GM19328 (cell line): Measurements from ENCODE around the gene BSDC1.
"Not testable (repeated sequence)": the region's sequence is repeated elsewhere in the genome, so short reads cannot be mapped to it uniquely, and the experiment has no call there.

Source experiments
- ATAC-seq: cut with Tn5 transposase; IDR thresholded peaks from one replicate; pipeline ENCODE4 v1.9.1; 2021; ENCODE audit warnings: mild to moderate bottlenecking, moderate library complexity; ENCODE audit not compliant: unreplicated experiment

BSDC1 gene, protein sequence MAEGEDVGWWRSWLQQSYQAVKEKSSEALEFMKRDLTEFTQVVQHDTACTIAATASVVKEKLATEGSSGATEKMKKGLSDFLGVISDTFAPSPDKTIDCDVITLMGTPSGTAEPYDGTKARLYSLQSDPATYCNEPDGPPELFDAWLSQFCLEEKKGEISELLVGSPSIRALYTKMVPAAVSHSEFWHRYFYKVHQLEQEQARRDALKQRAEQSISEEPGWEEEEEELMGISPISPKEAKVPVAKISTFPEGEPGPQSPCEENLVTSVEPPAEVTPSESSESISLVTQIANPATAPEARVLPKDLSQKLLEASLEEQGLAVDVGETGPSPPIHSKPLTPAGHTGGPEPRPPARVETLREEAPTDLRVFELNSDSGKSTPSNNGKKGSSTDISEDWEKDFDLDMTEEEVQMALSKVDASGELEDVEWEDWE

DNA sequence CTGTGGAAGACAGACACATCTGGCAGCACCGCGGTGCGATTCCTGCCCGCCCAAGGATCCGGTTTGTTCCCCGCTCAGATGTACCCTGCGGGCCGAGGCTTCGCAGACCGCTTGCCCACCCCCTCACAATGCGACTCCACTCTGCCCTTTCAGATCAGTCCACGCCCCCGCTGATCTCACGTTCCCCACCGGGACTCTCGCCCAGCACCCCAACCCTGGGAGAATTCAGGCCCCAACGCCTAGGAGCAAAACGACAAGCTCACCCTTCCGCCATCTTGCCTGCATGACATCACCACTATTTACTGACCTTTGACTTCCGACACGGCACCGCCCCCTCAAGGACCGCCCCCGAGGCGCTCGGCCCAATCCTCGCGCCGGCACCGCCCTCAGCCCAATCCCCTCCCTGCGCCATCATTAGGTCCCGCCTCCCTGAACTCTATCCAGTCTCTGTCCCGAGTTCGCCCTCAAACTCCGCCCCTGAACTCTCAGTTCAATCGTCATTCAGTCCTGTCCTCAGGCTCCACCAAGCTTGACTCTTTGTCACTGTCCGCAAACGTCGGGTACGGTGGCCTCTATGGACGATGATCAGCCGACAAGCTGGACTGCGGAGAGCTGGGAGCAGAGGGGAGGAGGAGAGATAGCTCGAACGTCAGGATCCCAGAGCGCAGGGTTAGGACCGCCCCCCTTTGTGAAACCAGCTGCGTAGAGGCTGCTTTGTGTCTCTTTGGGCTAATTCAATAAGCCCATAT, at the start of gene BSDC1:
Gene BSDC1 (minus strand): TSS at position 301 of the 749 bp plus-strand sequence. CDS start 27 bp downstream, at position 274.
- peak; percentile 98 for ATAC-seq

GRCh38 chr1:32441467-32441866, 47.2 kb upstream of the BSDC1 start:
- not testable (repeated sequence) for ATAC-seq

DNA sequence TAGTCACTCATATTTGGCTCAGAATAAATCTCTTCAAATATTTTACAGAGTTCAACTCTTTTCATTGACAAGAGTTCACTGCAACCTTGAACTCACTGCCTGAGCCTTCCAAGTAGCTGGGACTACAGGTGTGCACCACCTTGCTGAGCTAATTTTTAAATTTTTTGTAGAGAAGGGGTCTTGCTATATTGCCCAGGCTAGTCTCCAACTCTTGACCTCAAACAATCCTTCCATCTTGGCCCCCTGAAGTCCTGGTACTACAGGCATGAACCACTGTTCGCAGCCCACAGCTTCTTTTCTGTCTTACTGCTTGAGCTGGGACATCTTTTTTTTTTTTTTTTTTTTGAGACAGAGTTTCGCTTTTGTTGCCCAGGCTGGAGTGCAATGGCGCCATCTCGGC, 44.5 kb upstream of the BSDC1 start:
- not testable (repeated sequence) for ATAC-seq

- ATAC-seq: no peak
Measured at GRCh38 chr1:32438136-32438535, 43.9 kb upstream of the BSDC1 start.

GRCh38 chr1:32431736-32432400, 37.6 kb upstream of the BSDC1 start:
- no peak for ATAC-seq

DNA sequence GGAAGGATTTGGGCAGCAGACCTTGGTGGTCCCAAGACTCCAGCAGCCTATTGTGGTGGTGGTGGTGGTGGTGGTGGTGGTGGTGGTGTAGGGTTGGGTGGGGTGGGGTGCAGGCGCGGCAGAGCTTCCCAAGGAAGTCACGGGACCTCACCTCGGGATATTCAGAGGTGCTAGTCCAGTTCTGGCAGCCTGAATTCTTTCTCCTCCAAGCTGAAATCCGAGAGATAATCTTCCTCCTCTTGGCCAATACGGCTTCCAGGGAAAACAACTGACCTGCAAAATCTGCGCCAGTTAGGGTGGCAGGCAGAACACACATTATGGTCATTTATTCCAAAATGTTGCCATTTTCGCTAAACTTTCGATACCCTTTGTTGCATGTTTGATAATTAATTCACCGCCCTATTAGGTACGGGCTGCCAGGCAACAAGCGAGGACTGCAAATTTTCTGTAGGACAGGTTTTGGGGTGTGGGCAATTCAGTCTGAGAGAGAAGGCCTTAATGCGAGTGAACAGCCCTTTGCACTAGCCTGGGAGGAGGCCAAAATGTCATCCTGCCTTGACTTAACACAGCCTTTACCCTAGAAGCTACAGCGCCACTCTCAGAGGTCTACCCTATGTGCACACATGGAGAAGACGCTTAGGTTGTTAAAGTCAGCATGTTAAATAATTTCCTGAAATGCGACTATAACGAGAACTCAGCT, 33.2 kb upstream of the BSDC1 start:
- ATAC-seq: no peak

DNA sequence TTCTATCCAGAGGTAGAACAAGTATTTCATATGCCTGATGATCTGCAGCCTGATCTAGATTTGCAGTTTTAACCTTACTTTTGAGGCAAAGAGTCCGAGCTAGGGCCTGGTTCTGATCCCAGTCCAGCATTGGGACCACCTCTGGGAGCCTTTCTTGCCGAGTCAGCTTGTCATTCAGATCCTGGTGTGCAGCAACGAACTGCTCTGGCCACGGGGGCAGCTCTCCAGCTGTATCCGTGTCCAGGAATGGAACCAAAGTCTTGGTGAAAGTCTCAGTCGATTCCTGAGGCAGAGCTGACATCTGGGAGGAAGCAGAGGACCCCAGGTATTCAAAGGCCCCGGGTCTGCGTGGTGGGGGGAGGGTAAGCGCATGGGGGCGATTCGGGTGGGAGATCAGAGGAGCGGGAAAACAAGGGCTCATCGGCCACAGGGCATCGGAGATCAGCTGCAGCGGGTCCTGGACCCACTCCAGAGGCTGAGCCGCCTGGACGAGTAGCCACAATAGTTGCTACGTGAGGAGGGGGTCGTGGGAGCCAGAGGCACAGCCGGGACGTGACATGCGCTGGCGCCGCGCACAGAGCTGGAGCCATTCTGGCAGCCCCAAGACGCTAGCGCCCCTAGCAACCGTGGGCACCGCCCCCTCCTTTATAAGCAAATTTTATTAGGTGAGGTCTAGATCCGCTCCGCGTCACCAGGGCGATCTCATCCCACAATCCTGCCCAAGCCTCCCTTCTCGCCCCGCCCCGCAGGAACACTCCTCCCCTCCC, 32.4 kb upstream of the BSDC1 start:
- ATAC-seq: no peak

DNA sequence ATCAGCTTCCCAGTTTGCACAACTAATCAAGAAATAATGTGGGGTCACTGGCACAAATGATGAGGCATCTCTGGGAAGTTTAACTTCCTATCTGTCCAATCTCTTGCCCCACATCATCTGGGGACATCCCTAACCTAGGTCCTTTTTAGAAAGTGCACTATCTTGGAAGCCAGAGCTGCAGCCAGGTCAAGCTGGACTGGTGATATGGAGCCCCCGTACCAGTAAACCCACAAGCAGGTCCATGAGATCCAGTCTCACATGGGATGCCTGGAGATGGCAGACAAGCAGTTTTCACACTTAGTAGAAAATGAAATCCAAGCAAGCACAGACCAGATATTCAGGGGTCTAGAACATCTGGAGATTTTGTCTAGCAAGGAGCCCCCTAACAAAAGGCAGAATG, 27.5 kb upstream of the BSDC1 start:
- ATAC-seq: no peak

- no peak for ATAC-seq
Measured at GRCh38 chr1:32414186-32414886, 20.1 kb upstream of the BSDC1 start.

DNA sequence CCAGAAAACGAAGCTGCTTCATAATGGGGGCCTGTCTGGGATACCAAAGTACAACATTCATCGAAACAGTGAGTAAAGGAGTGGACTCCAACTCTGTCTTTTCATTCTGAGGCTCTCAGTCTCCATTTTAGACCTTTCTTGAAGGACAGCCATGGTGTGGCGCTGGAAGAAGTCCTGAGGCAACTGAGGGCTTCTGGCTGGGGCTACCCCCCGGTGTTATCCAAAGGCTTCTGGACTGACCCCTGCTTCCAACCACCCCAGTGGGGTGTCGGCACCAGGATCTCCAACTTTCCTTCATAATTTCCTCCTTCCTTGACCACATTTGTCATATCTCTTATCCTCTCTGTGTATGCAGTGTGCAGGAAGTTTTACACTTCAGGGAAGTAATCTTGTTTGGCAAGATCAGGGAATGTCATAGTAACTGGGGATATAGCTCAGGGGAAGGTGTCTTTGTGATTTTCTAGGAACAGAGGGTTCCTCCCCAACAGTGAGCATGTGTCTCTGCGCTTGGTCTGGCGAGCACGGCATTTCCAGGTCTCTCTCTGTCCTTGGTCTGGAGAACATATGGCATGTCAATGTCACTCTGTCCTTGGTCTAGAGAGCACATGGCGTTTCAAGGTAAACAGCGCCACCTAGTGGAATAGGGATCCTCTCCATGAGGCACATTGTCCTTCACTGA, 19.4 kb upstream of the BSDC1 start:
- ATAC-seq: no peak

DNA sequence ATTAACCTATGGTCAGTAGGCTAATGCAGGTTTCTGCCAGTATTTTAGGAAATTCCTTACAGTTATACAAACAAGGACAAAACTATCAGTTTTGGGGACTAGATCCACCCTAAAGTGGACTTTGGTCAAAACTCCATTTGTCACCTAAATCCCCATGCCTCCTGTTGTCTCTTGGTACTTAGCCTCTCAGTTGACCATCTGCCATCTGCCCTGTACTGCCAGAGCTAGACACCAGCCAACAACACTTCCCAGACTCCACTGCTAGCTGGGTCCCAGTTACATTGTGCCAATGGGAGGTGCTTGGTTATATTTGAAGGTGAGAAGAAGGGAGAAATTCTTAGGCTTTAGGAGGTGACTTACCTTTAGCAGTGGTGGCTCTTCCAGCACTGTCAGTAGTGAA, 17.0 kb upstream of the BSDC1 start:
- no peak for ATAC-seq

- no peak for ATAC-seq
Measured at GRCh38 chr1:32406629-32407111, 12.4 kb upstream of the BSDC1 start.

GRCh38 chr1:32405672-32406467, 11.6 kb upstream of the BSDC1 start:
- ATAC-seq: no peak

- no peak for ATAC-seq
Measured at GRCh38 chr1:32404946-32405345, 10.7 kb upstream of the BSDC1 start.

DNA sequence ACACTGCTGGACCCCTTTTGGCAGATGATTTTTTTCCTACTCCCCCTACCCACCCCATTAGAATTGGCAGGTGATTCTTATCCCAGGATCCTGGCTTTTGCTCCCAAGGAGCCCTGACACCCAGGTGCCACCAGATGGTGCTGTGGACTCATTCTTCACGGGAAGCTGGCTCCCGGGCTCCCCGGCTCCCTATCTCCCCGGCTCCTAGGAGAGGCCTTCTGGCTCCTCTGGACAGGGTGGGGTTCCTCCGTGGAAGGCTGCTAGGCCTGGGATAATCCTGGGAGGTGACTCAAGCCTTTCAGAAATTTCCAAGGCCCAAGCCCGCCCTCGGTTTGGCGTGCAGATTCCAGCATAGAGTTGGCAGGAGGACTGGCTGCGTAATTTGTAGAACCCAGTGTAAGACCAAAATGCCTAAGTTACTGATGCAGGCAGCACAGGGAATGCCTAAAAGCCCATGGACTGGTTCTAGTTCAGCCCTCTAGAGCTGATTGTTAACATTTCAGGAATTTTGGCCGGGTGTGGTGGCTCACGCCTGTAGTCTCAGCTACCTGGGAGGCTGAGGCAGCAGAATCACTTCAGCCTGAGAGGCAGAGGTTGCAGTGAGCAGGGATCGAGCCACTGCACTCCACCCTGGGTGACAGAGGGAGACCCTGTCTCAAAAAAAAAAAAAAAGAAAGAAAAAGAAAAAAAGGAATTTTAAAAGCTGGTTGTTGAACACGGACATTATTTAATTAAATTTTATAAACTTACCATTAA, 6.8 kb upstream of the BSDC1 start:
- ATAC-seq: no peak

- ATAC-seq: no peak
Measured at GRCh38 chr1:32399843-32400242, 5.6 kb upstream of the BSDC1 start.

DNA sequence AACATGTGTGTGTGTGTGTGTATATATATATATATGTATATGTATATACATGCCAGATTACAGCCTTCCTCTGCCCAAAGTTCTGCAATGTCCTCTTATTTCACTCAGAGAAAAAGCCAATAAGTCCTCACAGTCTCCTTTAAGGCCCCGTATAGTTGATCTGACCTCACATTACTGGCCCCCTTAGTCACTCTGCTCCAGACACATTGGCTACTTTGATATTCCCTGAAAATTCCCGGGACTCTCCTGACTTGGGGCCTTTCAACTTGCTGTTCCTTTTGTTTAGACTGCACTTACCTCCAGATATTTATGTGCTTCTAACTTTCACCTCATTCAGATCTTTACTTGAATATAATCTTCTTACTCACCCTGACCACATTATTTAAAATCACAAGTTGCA, 4.2 kb upstream of the BSDC1 start:
- ATAC-seq: no peak
